GM12878 (cell line): ENCODE data around the gene AADAT. TPM values are rescaled to one million over a fixed set of nuclear protein-coding genes. Genes with fewer than 3 reads are reported as not detected.

ENCODE experiments used
- ATAC-seq: fragments of 200-7000 bp; cut with Tn5 transposase; 3 replicates; pipeline ENCODE4 v1.9.1; 2020; ENCODE audit warnings: mild to moderate bottlenecking, moderate library complexity
- BruUV-seq: library from RNA; stranded (reverse); fragments of 400-500 nt; replicated peaks from 2 replicates; lab custom pipeline; 2021; lab: Mats Ljungman, UMichigan
- CTCF ChIA-PET: fragments of 300-600 bp; sonication (Branson Sonifier 250); formaldehyde crosslinking; extraction: SDS; loops from one replicate; lab custom pipeline; 2021; ENCODE audit warnings: inconsistent platforms; lab: Yijun Ruan, JAX
- POLR2A ChIA-PET: fragments of 350-600 bp; formaldehyde crosslinking; extraction: SDS; loops from one replicate; lab custom pipeline; 2021; ENCODE audit warnings: inconsistent platforms; lab: Charles Lee
- RAD21 ChIA-PET: fragments of 300-600 bp; sonication (Branson Sonifier 250); formaldehyde crosslinking; loops from one replicate; lab custom pipeline; 2023; ENCODE audit warnings: antibody characterized with exemption; ENCODE audit not compliant: unreplicated experiment; lab: Charles Lee
- SMC1A ChIA-PET: fragments of 300-600 bp; sonication (Branson Sonifier 250); formaldehyde crosslinking; loops from one replicate; lab custom pipeline; 2023; ENCODE audit not compliant: unreplicated experiment, uncharacterized antibody; lab: Charles Lee
- DNase-seq: peaks from one replicate; pipeline ENCODE4 v3.0.0-alpha.2; 2011; ENCODE audit warnings: low read depth, low spot score
- FAIRE-seq: peaks from 3 replicates; lab custom pipeline; 2011; peaks lifted over from hg19 to GRCh38; lab: Jason Lieb, UNC
- H2AFZ ChIP-seq: 2 replicates; pipeline ENCODE4 v1.6.0; 2011; ENCODE audit warnings: low read depth, low read length, control low read depth; ENCODE audit not compliant: control insufficient read depth
- H3K27ac ChIP-seq: 2 replicates; pipeline ENCODE4 v1.5.1; 2011; ENCODE audit warnings: control low read depth; ENCODE audit not compliant: control insufficient read depth, insufficient read depth
- H3K27me3 ChIP-seq, 2 experiments: replicated peaks in 1 of 2; 2 replicates each; pipeline versions ENCODE4 v1.6.0 to v1.6.1; 2011; ENCODE audit warnings: low read length in 1 of 2; ENCODE audit not compliant: control insufficient read depth in 2 of 2, insufficient read depth in 2 of 2
- H3K36me3 ChIP-seq, 2 experiments: 2 replicates each; pipeline ENCODE4 v1.5.1; 2011; ENCODE audit warnings: low read length in 1 of 2; ENCODE audit not compliant: control insufficient read depth in 2 of 2, insufficient read depth in 2 of 2
- H3K4me1 ChIP-seq: 2 replicates; pipeline ENCODE4 v1.6.1; 2011; ENCODE audit warnings: mild to moderate bottlenecking, low read length, moderate library complexity, mixed read lengths; ENCODE audit not compliant: control insufficient read depth, insufficient read depth
- H3K4me2 ChIP-seq: 2 replicates; pipeline ENCODE4 v1.6.0; 2011; ENCODE audit warnings: control low read depth; ENCODE audit not compliant: control insufficient read depth, insufficient read depth
- H3K4me3 ChIP-seq: fragments of 200-600 bp; sonication (generic); 2 replicates; pipeline ENCODE4 v1.5.1; 2016
- H3K79me2 ChIP-seq: 2 replicates; pipeline ENCODE4 v1.6.0; 2011; ENCODE audit warnings: low read length; ENCODE audit not compliant: control insufficient read depth, insufficient read depth
- H3K9ac ChIP-seq: 2 replicates; pipeline ENCODE4 v1.8.0; 2011; ENCODE audit warnings: low read length, control low read depth, mixed read lengths; ENCODE audit not compliant: control insufficient read depth, insufficient read depth
- H3K9me3 ChIP-seq: replicated peaks from 3 replicates; pipeline ENCODE4 v1.5.1; 2011; ENCODE audit warnings: mild to moderate bottlenecking, low read length; ENCODE audit not compliant: control insufficient read depth, insufficient read depth
- H4K20me1 ChIP-seq: 2 replicates; pipeline ENCODE4 v1.6.0; 2011; ENCODE audit not compliant: control insufficient read depth, insufficient read depth
- ATF3 ChIP-seq: IDR thresholded peaks from 2 replicates; pipeline ENCODE4 v1.6.1; 2011; ENCODE audit warnings: low read depth, mild to moderate bottlenecking, low read length, moderate library complexity, borderline replicate concordance; ENCODE audit errors: extremely low read depth
- CBX3 ChIP-seq: fragments of 200-600 bp; sonication (generic); IDR thresholded peaks from 2 replicates; pipeline ENCODE4 v1.6.1; 2016; ENCODE audit warnings: low read depth, borderline replicate concordance
- CREB1 ChIP-seq: IDR thresholded peaks from 2 replicates; pipeline ENCODE4 v1.6.1; 2012; ENCODE audit warnings: low read depth, mild to moderate bottlenecking, inconsistent platforms
- EGR1 ChIP-seq, 2 experiments: IDR thresholded peaks; 1 replicate in 1 of 2; 2 replicates in 1 of 2; pipeline ENCODE4 v1.6.1; 2011 to 2012; ENCODE audit warnings: low read depth in 2 of 2, low read length in 2 of 2, borderline replicate concordance in 1 of 2, mild to moderate bottlenecking in 1 of 2, moderate library complexity in 1 of 2
- EP300 ChIP-seq, 2 experiments: fragments of 150-350 bp in 1 of 2; IDR thresholded peaks; 2 replicates each; pipeline ENCODE4 v1.6.1; 2011 to 2012; ENCODE audit warnings: low read depth in 2 of 2, low read length in 2 of 2, borderline replicate concordance in 1 of 2, improper control_type of control experiment in 1 of 2, inconsistent platforms in 1 of 2; ENCODE audit not compliant: control insufficient read depth in 1 of 2
- GABPA ChIP-seq: IDR thresholded peaks from 2 replicates; pipeline ENCODE4 v1.6.1; 2014; ENCODE audit warnings: antibody characterized with exemption, low read depth, mild to moderate bottlenecking, inconsistent platforms
- IKZF1 ChIP-seq: fragments of 450-650 bp; conservative IDR thresholded peaks from 2 replicates; pipeline ENCODE4 v1.6.1; 2017; ENCODE audit warnings: antibody characterized with exemption, mild to moderate bottlenecking
- MYC ChIP-seq: IDR thresholded peaks from 2 replicates; pipeline ENCODE4 v1.6.1; 2011; ENCODE audit warnings: mild to moderate bottlenecking, low read length, moderate library complexity, inconsistent platforms; ENCODE audit not compliant: insufficient read depth, insufficient replicate concordance, insufficient read length, severe bottlenecking
- NRF1 ChIP-seq: conservative IDR thresholded peaks from 2 replicates; pipeline ENCODE4 v1.6.1; 2011; ENCODE audit warnings: mild to moderate bottlenecking, low read depth, low read length, improper control_type of control experiment
- RAD21 ChIP-seq: IDR thresholded peaks from 2 replicates; pipeline ENCODE4 v1.6.1; 2011; ENCODE audit warnings: mild to moderate bottlenecking, low read depth, low read length, moderate library complexity; ENCODE audit not compliant: insufficient read depth
- SPI1 ChIP-seq: IDR thresholded peaks from 2 replicates; pipeline ENCODE4 v1.6.1; 2011; ENCODE audit warnings: low read depth, mild to moderate bottlenecking, low read length, moderate library complexity, borderline replicate concordance; ENCODE audit not compliant: insufficient read depth
- SRF ChIP-seq, 2 experiments: IDR thresholded peaks; 2 replicates each; pipeline ENCODE4 v1.6.1; 2011; ENCODE audit warnings: low read depth in 2 of 2, low read length in 2 of 2, mild to moderate bottlenecking in 1 of 2, moderate library complexity in 1 of 2
- SUPT20H ChIP-seq: IDR thresholded peaks from 2 replicates; pipeline ENCODE4 v1.6.1; 2011; ENCODE audit warnings: low read depth, mild to moderate bottlenecking, low read length, moderate library complexity, borderline replicate concordance; ENCODE audit not compliant: control insufficient read depth
- SUZ12 ChIP-seq: fragments of 200-600 bp; sonication (generic); IDR thresholded peaks from one replicate; pipeline ENCODE4 v1.6.1; 2018; ENCODE audit warnings: antibody characterized with exemption, mild to moderate bottlenecking; ENCODE audit not compliant: unreplicated experiment
- YBX1 ChIP-seq: fragments of 450-650 bp; IDR thresholded peaks from 2 replicates; pipeline ENCODE4 v1.6.1; 2016; ENCODE audit warnings: antibody characterized with exemption
- ZNF274 ChIP-seq: IDR thresholded peaks from one replicate; pipeline ENCODE4 v1.8.0; 2011; ENCODE audit not compliant: insufficient read length, insufficient read depth
- WGBS: methylation state at CpG from one replicate; pipeline ENCODE4 v1.1.6; 2016; ENCODE audit warnings: low lambda C conversion rate; ENCODE audit not compliant: insufficient replicate concordance, insufficient coverage; ENCODE audit errors: missing lambda C conversion rate; 5-methylcytosine and 5-hydroxymethylcytosine counted together
- in situ Hi-C: fragments of 300-500 bp; cut with MboI; formaldehyde crosslinking; loops from 9 replicates; pipeline ENCODE4 v1.14.3; 2018; ENCODE audit warnings: mixed read lengths
- intact Hi-C: fragments of 100-400 bp; cut with micrococcal nuclease; formaldehyde crosslinking; loops from one replicate; pipeline ENCODE4 v1.14.2; 2022; ENCODE audit not compliant: unreplicated experiment
- polyA plus RNA-seq, 11 experiments: library from polyadenylated mRNA; depleted of rRNA in 4 of 11; unstranded in 6 of 11; stranded (reverse) in 5 of 11; fragments of >200 nt; fragmentation: Nextera tagmentation in 4 of 11; fragmentation: Illumina TruSeq in 1 of 11; extraction: Ambion mirVana in 4 of 11; extraction: Trizol in 1 of 11; gene quantifications; 1 replicate in 1 of 11; 2 replicates in 10 of 11; pipeline versions ENCODE4 v1.2.1 to v1.2.3, GENCODE V29; 2011 to 2016; ENCODE audit warnings: inconsistent platforms in 2 of 11, missing spikeins in 2 of 11, low read depth in 1 of 11
- total RNA-seq, 4 experiments: library from RNA; depleted of rRNA in 3 of 4; stranded (reverse); fragments of >200 nt in 3 of 4; fragmentation: Illumina TruSeq in 1 of 4; extraction: Trizol in 1 of 4; gene quantifications; 2 replicates each; pipeline versions ENCODE4 v1.2.1 to v1.2.3, GENCODE V29; 2013 to 2021

The AADAT gene
- total and polyA plus RNA-seq, 10 of the 15 experiments (the other 5 are each of a cell fraction or from before 2014, with no cell fraction given), result not detected

- Histone ChIP-seq H2AFZ (no peak overlapping the region), H3K27me3 (no peaks in the 10 kb centered on the region), H3K79me2 (no peaks in the 10 kb centered on the region), H3K36me3 (no peaks in the 10 kb centered on the region), H3K4me2 (no peak overlapping the region), H3K9me3 (no peaks in the 10 kb centered on the region), H3K27ac (no peak overlapping the region), H3K4me1 (no peaks in the 10 kb centered on the region), H4K20me1 (no peaks in the 10 kb centered on the region), H3K4me3 (no peak overlapping the region), H3K9ac (no peak overlapping the region)
- TF ChIP-seq SPI1 (no peak), CBX3 (no peak), SUZ12 (no peak), NRF1 (no peak), SRF (IDR thresholded peaks at IDR 0.05; ENCODE audit: low read depth in 2 of 2, low read length in 2 of 2) (no peak), RAD21 (no peak), YBX1 (no peak), EGR1 (IDR thresholded peaks at IDR 0.05; ENCODE audit: borderline replicate concordance in 1 of 2, low read depth in 2 of 2, low read length in 2 of 2) (no peak), IKZF1 (no peak)
- 33% methylated on average over 4 of the region's 4 CpGs for WGBS
- intact Hi-C loops (no loop called here), in situ Hi-C loops (no loop called here)
- DNase-seq, result no peak
- BruUV-seq, result no TSS peak
- RAD21 ChIA-PET, result no interaction called here
- FAIRE-seq, result no peak
- ATAC-seq, result no peak
- SMC1A ChIA-PET, result no interaction called here
- CTCF ChIA-PET, result interaction anchor here (1.3 kb wide), 1 partner anchor 9 kb away, joined by 3 read pairs; no protein-coding TSS in a partner anchor
- POLR2A ChIA-PET, result no interaction called here
These were observed 31.9 kb downstream of the AADAT start for GRCh38 chr4:170057866-170058265.

DNA sequence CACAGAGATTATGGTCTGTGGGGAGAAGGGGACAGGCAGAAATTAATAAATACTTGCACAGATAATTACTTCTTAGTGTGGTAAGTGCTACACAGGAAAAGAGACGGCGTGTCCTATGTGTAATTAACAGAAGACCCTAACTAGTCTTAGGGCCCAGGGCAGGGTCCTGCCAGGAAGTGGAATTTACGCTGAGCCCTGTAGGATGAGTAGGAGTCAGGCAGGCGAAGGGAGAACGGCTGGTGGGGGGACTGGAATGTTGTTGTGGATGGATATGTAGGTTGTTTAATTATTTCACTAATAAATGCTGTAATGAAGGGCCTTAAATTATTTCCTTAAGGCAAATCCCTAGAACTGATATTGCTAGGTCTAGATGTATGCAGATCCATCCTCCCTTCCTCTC lies 36.8 kb downstream of the AADAT start:
- SMC1A ChIA-PET, result no interaction called here
- DNase-seq, result no peak
- in situ Hi-C loops (loop anchor here (5.0 kb wide), 1 partner anchor 241 kb away; no protein-coding TSS in a partner anchor), intact Hi-C loops (no loop called here)
- BruUV-seq, result no TSS peak
- CTCF ChIA-PET, result no interaction called here
- no peak for FAIRE-seq
- no peaks in the 10 kb centered on the region for H3K36me3 ChIP-seq
- H3K9ac ChIP-seq, result no peak overlapping the region
- no peaks in the 10 kb centered on the region for H3K4me1 ChIP-seq
- no peak overlapping the region for H3K27ac ChIP-seq
- no peak overlapping the region for H3K4me2 ChIP-seq
- TF ChIP-seq ZNF274 (no peak), GABPA (no peak), CREB1 (no peak), SUPT20H (no peak), EP300 (IDR thresholded peaks at IDR 0.05; ENCODE audit: borderline replicate concordance in 1 of 2, control insufficient read depth in 1 of 2, low read depth in 2 of 2, low read length in 2 of 2) (no peak), MYC (no peak), ATF3 (no peak)
- no peak overlapping the region for H3K4me3 ChIP-seq
- 46% methylated on average over 5 of the region's 5 CpGs for WGBS
- no peaks in the 10 kb centered on the region for H4K20me1 ChIP-seq
- H2AFZ ChIP-seq, result no peak overlapping the region
- H3K27me3 ChIP-seq, result no peaks in the 10 kb centered on the region
- H3K9me3 ChIP-seq, result no peaks in the 10 kb centered on the region
- no peak for ATAC-seq
- RAD21 ChIA-PET, result no interaction called here
- no peaks in the 10 kb centered on the region for H3K79me2 ChIP-seq
- POLR2A ChIA-PET, result no interaction called here
